Sigmoid colon (tissue), 7 donors: ENCODE data around the gene CCNL1. TPM values are rescaled to one million over a fixed set of nuclear protein-coding genes. Genes with fewer than 3 reads are reported as not detected.
"Not testable (repeated sequence)": the region's sequence is repeated elsewhere in the genome, so short reads cannot be mapped to it uniquely, and the experiment has no call there.

Source experiments
- DNase-seq: peaks from one replicate; pipeline ENCODE4 v3.0.0-alpha.2; 2019
- H3K27ac ChIP-seq, 4 donors: fragments of 200-600 bp; sonication (generic); one replicate each; pipeline ENCODE4 v1.5.1; 2016 to 2019; ENCODE audit warnings: mild to moderate bottlenecking in 1 of 4
- H3K27me3 ChIP-seq, 3 donors: fragments of 200-600 bp; sonication (generic); one replicate each; pipeline ENCODE4 v1.5.1; 2019; ENCODE audit warnings: mild to moderate bottlenecking in 1 of 3
- H3K36me3 ChIP-seq, 4 donors: fragments of 200-600 bp; sonication (generic); one replicate each; pipeline ENCODE4 v1.5.1; 2016 to 2019
- H3K4me1 ChIP-seq, 4 donors: fragments of 200-600 bp; sonication (generic); one replicate each; pipeline ENCODE4 v1.5.1; 2017 to 2019
- H3K4me3 ChIP-seq, 4 donors: fragments of 200-600 bp; sonication (generic); one replicate each; pipeline ENCODE4 v1.5.1; 2017 to 2019; ENCODE audit warnings: mild to moderate bottlenecking in 2 of 4, moderate library complexity in 1 of 4
- H3K9me3 ChIP-seq, 4 donors: fragments of 200-600 bp in 3 of 4; sonication (generic) in 3 of 4; one replicate each; pipeline versions ENCODE4 v1.5.1 to v1.6.1; 2013 to 2019
- EP300 ChIP-seq, 4 donors: sonication (generic); formaldehyde crosslinking; IDR thresholded peaks; one replicate each; pipeline ENCODE4 v1.6.1; 2017; ENCODE audit warnings: antibody characterized with exemption in 4 of 4
- POLR2A ChIP-seq, 2 donors: fragments of 450-650 bp; IDR thresholded peaks; one replicate each; pipeline ENCODE4 v1.6.1; 2016; ENCODE audit warnings: antibody characterized with exemption in 2 of 2, mild to moderate bottlenecking in 2 of 2, moderate library complexity in 2 of 2
- POLR2AphosphoS5 ChIP-seq, 4 donors: sonication (generic); formaldehyde crosslinking; IDR thresholded peaks; one replicate each; pipeline ENCODE4 v1.6.1; 2017; ENCODE audit warnings: antibody characterized with exemption in 4 of 4
- WGBS, 2 donors: extraction: QIAGEN DNeasy Blood & Tissue Kit; methylation state at CpG; one replicate each; pipeline ENCODE4 v1.1.7; 2013; 5-methylcytosine and 5-hydroxymethylcytosine counted together
- intact Hi-C: fragments of 100-400 bp; cut with DNase I; formaldehyde crosslinking; loops from one replicate; pipeline ENCODE4 v1.15.1; 2023
- polyA plus RNA-seq, 3 donors: library from polyadenylated mRNA; stranded (reverse); fragments of 200-250 nt; gene quantifications; one replicate each; pipeline ENCODE4 v1.2.3, GENCODE V29; 2013
- total RNA-seq, 4 donors: library from RNA; depleted of rRNA; stranded (reverse); fragments of >200 nt; gene quantifications; one replicate each; pipeline ENCODE4 v1.1.0, GENCODE V29; 2016
- TF ChIP-seq, protein P1 (sequence below), 4 experiments: fragments of 450-650 bp in 3 of 4; fragments of 200-600 bp in 1 of 4; IDR thresholded peaks; one replicate each; pipeline ENCODE4 v1.5.1; 2016 to 2019; ENCODE audit warnings: antibody characterized with exemption in 4 of 4, mild to moderate bottlenecking in 3 of 4, moderate library complexity in 2 of 4
- donor health status: healthy with polysubstance abuse.
- donor health status: Bipolar disorder and iron deficiency.
- donor health status: healthy.

The CCNL1 gene
- total and polyA plus RNA-seq, 7 donors = 25.2 to 403 (median 110) TPM

- WGBS, 2 donors = 21 to 50% methylated on average over 6 of the region's 6 CpGs
- H3K4me3 ChIP-seq = no peak overlapping the region
- DNase-seq = no peak
- intact Hi-C loops = loop anchor here (5.0 kb wide), 2 partner anchors 41 to 236 kb away; partner anchors contain the start of gene PTX3
- H3K4me1 ChIP-seq = peaks cover 0 to 11% (median 7%) of the 10 kb centered on the region in 4 donors
- H3K36me3 ChIP-seq = no peaks in the 10 kb centered on the region
- TF ChIP-seq, protein P1, sequence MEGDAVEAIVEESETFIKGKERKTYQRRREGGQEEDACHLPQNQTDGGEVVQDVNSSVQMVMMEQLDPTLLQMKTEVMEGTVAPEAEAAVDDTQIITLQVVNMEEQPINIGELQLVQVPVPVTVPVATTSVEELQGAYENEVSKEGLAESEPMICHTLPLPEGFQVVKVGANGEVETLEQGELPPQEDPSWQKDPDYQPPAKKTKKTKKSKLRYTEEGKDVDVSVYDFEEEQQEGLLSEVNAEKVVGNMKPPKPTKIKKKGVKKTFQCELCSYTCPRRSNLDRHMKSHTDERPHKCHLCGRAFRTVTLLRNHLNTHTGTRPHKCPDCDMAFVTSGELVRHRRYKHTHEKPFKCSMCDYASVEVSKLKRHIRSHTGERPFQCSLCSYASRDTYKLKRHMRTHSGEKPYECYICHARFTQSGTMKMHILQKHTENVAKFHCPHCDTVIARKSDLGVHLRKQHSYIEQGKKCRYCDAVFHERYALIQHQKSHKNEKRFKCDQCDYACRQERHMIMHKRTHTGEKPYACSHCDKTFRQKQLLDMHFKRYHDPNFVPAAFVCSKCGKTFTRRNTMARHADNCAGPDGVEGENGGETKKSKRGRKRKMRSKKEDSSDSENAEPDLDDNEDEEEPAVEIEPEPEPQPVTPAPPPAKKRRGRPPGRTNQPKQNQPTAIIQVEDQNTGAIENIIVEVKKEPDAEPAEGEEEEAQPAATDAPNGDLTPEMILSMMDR (IDR thresholded peaks at IDR 0.05) = peak; percentile 18 to 37 (median 35)
- TF ChIP-seq EP300 (IDR thresholded peaks at IDR 0.05) (no peak), POLR2AphosphoS5 (IDR thresholded peaks at IDR 0.05) (no peak)
- H3K9me3 ChIP-seq = no peaks in the 10 kb centered on the region
- H3K27me3 ChIP-seq = no peaks in the 10 kb centered on the region
- no peak overlapping the region for H3K27ac ChIP-seq
Observed at GRCh38 chr3:157201648-157202278, 41.8 kb upstream of the CCNL1 start.

GRCh38 chr3:157199841-157200240 lies 39.9 kb upstream of the CCNL1 start:
- H3K27me3 ChIP-seq = no peaks in the 10 kb centered on the region
- no peaks in the 10 kb centered on the region for H3K9me3 ChIP-seq
- H3K4me1 ChIP-seq = peaks cover 0 to 8% (median 7%) of the 10 kb centered on the region in 4 donors
- no peak for DNase-seq
- TF ChIP-seq, protein P1 (IDR thresholded peaks at IDR 0.05) = no peak
- no peak for TF ChIP-seq POLR2A (IDR thresholded peaks at IDR 0.05)
- TF ChIP-seq POLR2AphosphoS5 (IDR thresholded peaks at IDR 0.05) = no peak
- no peak for TF ChIP-seq EP300 (IDR thresholded peaks at IDR 0.05)
- H3K36me3 ChIP-seq = no peaks in the 10 kb centered on the region
- no peak overlapping the region for H3K27ac ChIP-seq
- WGBS, 2 donors = 65 to 77% methylated on average over 3 of the region's 3 CpGs
- intact Hi-C loops = loop anchor here (5.0 kb wide), 2 partner anchors 42 to 237 kb away; partner anchors contain the start of gene PTX3
- no peak overlapping the region for H3K4me3 ChIP-seq

DNA sequence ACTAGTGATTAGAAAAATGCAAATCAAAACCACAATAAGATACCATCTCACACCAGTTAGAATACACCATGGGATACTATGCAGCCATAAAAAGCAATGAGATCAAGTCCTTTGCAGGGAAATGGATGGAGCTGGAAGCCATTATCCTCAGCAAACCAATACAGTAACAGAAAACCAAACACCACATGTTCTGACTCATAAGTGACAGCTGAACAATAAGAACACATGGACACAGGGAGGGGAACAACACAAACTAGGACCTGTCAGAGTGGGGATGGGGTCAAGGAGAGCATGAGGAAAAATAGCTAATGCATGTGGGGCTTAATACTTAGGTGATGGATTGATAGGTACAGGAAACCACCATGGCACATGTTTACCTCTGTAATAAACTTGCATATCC lies 36.0 kb upstream of the CCNL1 start:
- intact Hi-C loops = no loop called here
- Histone ChIP-seq H3K27me3 (no peaks in the 10 kb centered on the region), H3K36me3 (no peaks in the 10 kb centered on the region), H3K9me3 (peaks cover 0 to 2% (median 0%) of the 10 kb centered on the region in 4 donors), H3K4me1 (no peaks in the 10 kb centered on the region), H3K27ac (no peak overlapping the region), H3K4me3 (no peak overlapping the region)
- DNase-seq = no peak
- no peak for TF ChIP-seq EP300 (IDR thresholded peaks at IDR 0.05)
- TF ChIP-seq POLR2AphosphoS5 (IDR thresholded peaks at IDR 0.05) = no peak
- no peak for TF ChIP-seq POLR2A (IDR thresholded peaks at IDR 0.05)
- TF ChIP-seq, protein P1 (IDR thresholded peaks at IDR 0.05) = no peak

DNA sequence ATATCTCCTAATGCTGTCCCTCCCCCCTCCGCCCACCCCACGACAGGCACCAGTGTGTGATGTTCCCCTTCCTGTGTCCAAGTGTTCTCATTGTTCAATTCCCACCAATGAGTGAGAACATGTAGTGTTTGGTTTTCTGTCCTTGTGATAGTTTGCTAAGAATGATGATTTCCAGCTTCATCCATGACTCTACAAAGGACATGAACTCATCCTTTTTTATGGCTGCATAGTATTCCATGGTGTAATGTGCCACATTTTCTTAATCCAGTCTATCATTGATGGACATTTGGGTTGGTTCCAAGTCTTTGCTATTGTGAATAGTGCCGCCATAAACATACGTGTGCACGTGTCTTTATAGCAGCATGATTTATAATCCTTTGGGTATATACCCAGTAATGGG lies 31.2 kb upstream of the CCNL1 start:
- intact Hi-C loops, DNase-seq: not testable (repeated sequence)

DNA sequence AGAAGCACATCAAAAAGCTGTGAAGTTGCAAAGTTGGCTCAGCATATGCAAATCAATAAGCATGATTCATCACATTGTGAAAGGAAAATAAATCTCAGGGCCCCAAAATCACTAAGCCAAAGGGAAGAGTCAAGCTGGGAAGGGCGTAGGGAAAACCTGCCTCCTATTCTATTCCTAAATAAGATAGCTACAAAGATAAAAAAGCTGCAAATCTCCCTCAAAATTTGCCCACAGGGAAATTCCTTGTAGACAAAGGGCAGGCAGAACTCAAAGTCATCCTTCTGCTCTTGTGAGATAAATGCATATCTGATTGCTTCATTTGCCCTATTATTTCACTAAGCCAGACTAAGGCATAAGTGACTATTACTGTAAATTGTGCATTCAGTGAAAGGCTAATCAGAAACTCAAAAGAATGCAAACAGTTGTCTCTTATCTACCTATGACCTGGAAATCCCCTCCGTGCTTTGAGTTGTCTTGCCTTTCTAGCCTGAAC lies 30.5 kb upstream of the CCNL1 start:
- TF ChIP-seq, protein P1 (IDR thresholded peaks at IDR 0.05) = no peak
- no peak for TF ChIP-seq EP300 (IDR thresholded peaks at IDR 0.05)
- no peak for TF ChIP-seq POLR2AphosphoS5 (IDR thresholded peaks at IDR 0.05)
- no peak for TF ChIP-seq POLR2A (IDR thresholded peaks at IDR 0.05)
- peaks cover 0 to 31% (median 3%) of the 10 kb centered on the region in 4 donors for H3K9me3 ChIP-seq
- H3K4me1 ChIP-seq = no peaks in the 10 kb centered on the region
- no peaks in the 10 kb centered on the region for H3K27me3 ChIP-seq
- no peak for DNase-seq
- H3K36me3 ChIP-seq = peaks cover 0 to 4% (median 0%) of the 10 kb centered on the region in 4 donors
- intact Hi-C loops = no loop called here
- no peak overlapping the region for H3K27ac ChIP-seq
- H3K4me3 ChIP-seq = no peak overlapping the region
- 47 to 91% methylated on average over 2 of the region's 2 CpGs for WGBS, 2 donors

More for the DNA sequence above, 31.2 kb upstream of the CCNL1 start:
- H3K27me3 ChIP-seq, H3K4me3 ChIP-seq, H3K36me3 ChIP-seq, H3K27ac ChIP-seq, H3K4me1 ChIP-seq: not testable (repeated sequence)
- 85 to 97% methylated on average over 5 of the region's 5 CpGs for WGBS, 2 donors
- H3K9me3 ChIP-seq = peaks cover 0 to 29% (median 3%) of the 10 kb centered on the region in 4 donors
